ENCODE results near the gene BCKDK.

BCKDK gene

GRCh38 chr16:31125844-31126243 is 17.7 kb downstream of the BCKDK start:
- Histone ChIP-seq H3K9me3 (ENCODE audit: control insufficient read depth, low read length) (no peaks in the 10 kb centered on the region), H3K4me1 (ENCODE audit: control insufficient read depth, insufficient read depth, low read length, poor library complexity, severe bottlenecking) (no peaks in the 10 kb centered on the region), H3K4me3 (ENCODE audit: insufficient read depth, low read depth, low read length, poor library complexity, severe bottlenecking) (no peak overlapping the region), H3K36me3 (ENCODE audit: control insufficient read depth, insufficient read depth, low read length) (peaks cover 34% of the 10 kb centered on the region), H3K27me3 (replicated peaks; ENCODE audit: control insufficient read depth, insufficient read depth, low read length, poor library complexity, severe bottlenecking) (no peaks in the 10 kb centered on the region), H3K27ac (ENCODE audit: insufficient read depth, low read length, poor library complexity, severe bottlenecking) (no peak overlapping the region)
- DNase-seq = no peak

DNA sequence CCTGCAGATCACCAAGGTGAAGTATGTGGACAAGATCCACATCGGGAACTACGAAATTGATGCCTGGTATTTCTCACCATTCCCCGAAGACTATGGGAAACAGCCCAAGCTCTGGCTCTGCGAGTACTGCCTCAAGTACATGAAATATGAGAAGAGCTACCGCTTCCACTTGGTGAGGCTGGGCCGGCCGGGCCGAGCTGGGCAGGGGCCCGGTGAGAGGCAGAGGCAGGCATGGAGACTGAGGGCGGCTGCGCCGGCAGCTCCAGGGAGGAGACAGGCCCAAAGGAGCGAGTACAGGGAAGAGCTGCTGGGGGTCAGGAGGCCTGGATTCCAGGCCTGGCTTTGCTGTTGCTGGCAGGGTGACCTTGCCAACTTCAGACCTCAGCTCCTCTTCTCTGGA is 19.0 kb downstream of the BCKDK start:
- DNase-seq = no peak
- Histone ChIP-seq H3K36me3 (ENCODE audit: control insufficient read depth, insufficient read depth, low read length) (peaks cover 40% of the 10 kb centered on the region), H3K27ac (ENCODE audit: insufficient read depth, low read length, poor library complexity, severe bottlenecking) (no peak overlapping the region), H3K4me1 (ENCODE audit: control insufficient read depth, insufficient read depth, low read length, poor library complexity, severe bottlenecking) (no peaks in the 10 kb centered on the region), H3K9me3 (ENCODE audit: control insufficient read depth, low read length) (no peaks in the 10 kb centered on the region), H3K27me3 (replicated peaks; ENCODE audit: control insufficient read depth, insufficient read depth, low read length, poor library complexity, severe bottlenecking) (no peaks in the 10 kb centered on the region), H3K4me3 (ENCODE audit: insufficient read depth, low read depth, low read length, poor library complexity, severe bottlenecking) (no peak overlapping the region)

- Histone ChIP-seq H3K27ac (ENCODE audit: insufficient read depth, low read length, poor library complexity, severe bottlenecking) (no peak overlapping the region), H3K27me3 (replicated peaks; ENCODE audit: control insufficient read depth, insufficient read depth, low read length, poor library complexity, severe bottlenecking) (no peaks in the 10 kb centered on the region), H3K36me3 (ENCODE audit: control insufficient read depth, insufficient read depth, low read length) (peaks cover 42% of the 10 kb centered on the region), H3K4me1 (ENCODE audit: control insufficient read depth, insufficient read depth, low read length, poor library complexity, severe bottlenecking) (no peaks in the 10 kb centered on the region), H3K9me3 (ENCODE audit: control insufficient read depth, low read length) (no peaks in the 10 kb centered on the region), H3K4me3 (ENCODE audit: insufficient read depth, low read depth, low read length, poor library complexity, severe bottlenecking) (no peak overlapping the region)
- no peak for DNase-seq
These were observed 20.8 kb downstream of the BCKDK start for GRCh38 chr16:31128711-31129567.

DNA sequence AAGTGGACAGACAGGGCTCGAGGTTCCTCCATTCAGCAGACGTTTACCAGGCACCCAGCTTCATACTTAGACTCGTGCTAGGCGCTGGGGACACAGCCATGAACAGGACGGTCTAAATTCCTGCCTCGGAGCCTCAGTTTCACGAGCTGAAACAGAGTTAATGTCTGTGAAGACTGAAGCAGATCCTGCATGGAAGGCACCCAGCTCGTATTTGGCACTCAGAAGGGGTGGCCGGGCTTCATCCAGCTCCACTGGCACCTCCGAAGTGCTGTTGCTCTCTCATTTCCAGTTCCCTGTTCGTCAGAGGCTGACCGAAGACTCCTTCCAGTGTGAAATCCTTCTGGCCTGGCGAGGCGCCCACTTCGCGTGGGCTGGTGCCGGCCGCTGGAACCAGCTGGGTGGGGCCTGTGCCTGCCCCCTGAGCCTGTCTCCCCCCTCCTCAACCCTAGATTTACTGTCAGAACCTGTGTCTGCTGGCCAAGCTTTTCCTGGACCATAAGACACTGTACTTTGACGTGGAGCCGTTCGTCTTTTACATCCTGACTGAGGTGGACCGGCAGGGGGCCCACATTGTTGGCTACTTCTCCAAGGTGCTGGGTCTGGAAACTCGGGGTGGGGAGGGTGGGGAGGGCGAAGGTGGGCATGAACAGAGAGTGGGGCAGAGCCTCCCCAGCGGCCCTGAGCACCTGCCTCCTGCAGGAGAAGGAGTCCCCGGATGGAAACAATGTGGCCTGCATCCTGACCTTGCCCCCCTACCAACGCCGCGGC is 21.6 kb downstream of the BCKDK start:
- no peak overlapping the region for H3K27ac ChIP-seq (ENCODE audit: insufficient read depth, low read length, poor library complexity, severe bottlenecking)
- no peak for DNase-seq

GRCh38 chr16:31130336-31130891 is 22.2 kb downstream of the BCKDK start:
- Histone ChIP-seq H3K36me3 (ENCODE audit: control insufficient read depth, insufficient read depth, low read length) (peaks cover 38% of the 10 kb centered on the region), H3K9me3 (ENCODE audit: control insufficient read depth, low read length) (no peaks in the 10 kb centered on the region), H3K4me3 (ENCODE audit: insufficient read depth, low read depth, low read length, poor library complexity, severe bottlenecking) (no peak overlapping the region), H3K4me1 (ENCODE audit: control insufficient read depth, insufficient read depth, low read length, poor library complexity, severe bottlenecking) (no peaks in the 10 kb centered on the region), H3K27me3 (replicated peaks; ENCODE audit: control insufficient read depth, insufficient read depth, low read length, poor library complexity, severe bottlenecking) (no peaks in the 10 kb centered on the region), H3K27ac (ENCODE audit: insufficient read depth, low read length, poor library complexity, severe bottlenecking) (no peak overlapping the region)
- no peak for DNase-seq

More for the DNA sequence above, 21.6 kb downstream of the BCKDK start:
- Histone ChIP-seq H3K4me3 (ENCODE audit: insufficient read depth, low read depth, low read length, poor library complexity, severe bottlenecking) (no peak overlapping the region), H3K27me3 (replicated peaks; ENCODE audit: control insufficient read depth, insufficient read depth, low read length, poor library complexity, severe bottlenecking) (no peaks in the 10 kb centered on the region), H3K4me1 (ENCODE audit: control insufficient read depth, insufficient read depth, low read length, poor library complexity, severe bottlenecking) (no peaks in the 10 kb centered on the region), H3K9me3 (ENCODE audit: control insufficient read depth, low read length) (no peaks in the 10 kb centered on the region), H3K36me3 (ENCODE audit: control insufficient read depth, insufficient read depth, low read length) (peaks cover 38% of the 10 kb centered on the region)

GRCh38 chr16:31130899-31131298 is 22.7 kb downstream of the BCKDK start:
- H3K36me3 ChIP-seq (ENCODE audit: control insufficient read depth, insufficient read depth, low read length) = peaks cover 38% of the 10 kb centered on the region
- DNase-seq = no peak
- H3K4me3 ChIP-seq (ENCODE audit: insufficient read depth, low read depth, low read length, poor library complexity, severe bottlenecking) = no peak overlapping the region
- no peak overlapping the region for H3K27ac ChIP-seq (ENCODE audit: insufficient read depth, low read length, poor library complexity, severe bottlenecking)
- H3K9me3 ChIP-seq (ENCODE audit: control insufficient read depth, low read length) = no peaks in the 10 kb centered on the region
- no peaks in the 10 kb centered on the region for H3K4me1 ChIP-seq (ENCODE audit: control insufficient read depth, insufficient read depth, low read length, poor library complexity, severe bottlenecking)
- no peaks in the 10 kb centered on the region for H3K27me3 ChIP-seq (replicated peaks; ENCODE audit: control insufficient read depth, insufficient read depth, low read length, poor library complexity, severe bottlenecking)

- no peaks in the 10 kb centered on the region for H3K27me3 ChIP-seq (replicated peaks; ENCODE audit: control insufficient read depth, insufficient read depth, low read length, poor library complexity, severe bottlenecking)
- H3K27ac ChIP-seq (ENCODE audit: insufficient read depth, low read length, poor library complexity, severe bottlenecking) = no peak overlapping the region
- peaks cover 38% of the 10 kb centered on the region for H3K36me3 ChIP-seq (ENCODE audit: control insufficient read depth, insufficient read depth, low read length)
- no peaks in the 10 kb centered on the region for H3K4me1 ChIP-seq (ENCODE audit: control insufficient read depth, insufficient read depth, low read length, poor library complexity, severe bottlenecking)
- DNase-seq = no peak
- no peak overlapping the region for H3K4me3 ChIP-seq (ENCODE audit: insufficient read depth, low read depth, low read length, poor library complexity, severe bottlenecking)
- no peaks in the 10 kb centered on the region for H3K9me3 ChIP-seq (ENCODE audit: control insufficient read depth, low read length)
These were observed 23.2 kb downstream of the BCKDK start for GRCh38 chr16:31131416-31131815.

DNA sequence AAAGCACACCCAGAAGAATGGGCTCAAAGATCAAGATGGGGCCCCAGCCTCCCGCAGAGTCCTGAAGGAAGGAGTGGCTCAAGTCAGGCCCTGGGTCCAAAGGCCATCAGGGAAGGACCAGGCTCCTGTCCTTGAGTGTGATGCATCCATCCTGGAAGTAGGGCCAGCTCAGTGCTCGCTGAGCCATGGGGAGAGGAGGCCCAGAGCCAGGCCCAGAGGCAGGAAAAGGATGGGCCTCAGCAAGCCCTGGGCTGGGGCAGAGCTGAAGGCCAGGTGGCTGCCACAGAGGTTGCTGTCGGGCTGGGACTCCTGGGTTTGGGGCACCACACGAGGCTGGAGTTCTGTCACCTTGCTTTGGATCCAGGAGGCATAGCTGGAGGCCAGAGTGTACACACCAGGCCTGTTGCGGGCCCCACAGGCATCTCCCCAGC is 23.7 kb downstream of the BCKDK start:
- H3K36me3 ChIP-seq (ENCODE audit: control insufficient read depth, insufficient read depth, low read length) = peaks cover 38% of the 10 kb centered on the region
- H3K4me3 ChIP-seq (ENCODE audit: insufficient read depth, low read depth, low read length, poor library complexity, severe bottlenecking) = no peak overlapping the region
- no peak overlapping the region for H3K27ac ChIP-seq (ENCODE audit: insufficient read depth, low read length, poor library complexity, severe bottlenecking)
- no peaks in the 10 kb centered on the region for H3K9me3 ChIP-seq (ENCODE audit: control insufficient read depth, low read length)
- H3K27me3 ChIP-seq (replicated peaks; ENCODE audit: control insufficient read depth, insufficient read depth, low read length, poor library complexity, severe bottlenecking) = no peaks in the 10 kb centered on the region
- no peaks in the 10 kb centered on the region for H3K4me1 ChIP-seq (ENCODE audit: control insufficient read depth, insufficient read depth, low read length, poor library complexity, severe bottlenecking)
- no peak for DNase-seq

GRCh38 chr16:31132303-31132979 is 24.3 kb downstream of the BCKDK start:
- Histone ChIP-seq H3K36me3 (ENCODE audit: control insufficient read depth, insufficient read depth, low read length) (peaks cover 32% of the 10 kb centered on the region), H3K27ac (ENCODE audit: insufficient read depth, low read length, poor library complexity, severe bottlenecking) (no peak overlapping the region), H3K27me3 (replicated peaks; ENCODE audit: control insufficient read depth, insufficient read depth, low read length, poor library complexity, severe bottlenecking) (no peaks in the 10 kb centered on the region), H3K4me1 (ENCODE audit: control insufficient read depth, insufficient read depth, low read length, poor library complexity, severe bottlenecking) (no peaks in the 10 kb centered on the region), H3K4me3 (ENCODE audit: insufficient read depth, low read depth, low read length, poor library complexity, severe bottlenecking) (no peak overlapping the region), H3K9me3 (ENCODE audit: control insufficient read depth, low read length) (no peaks in the 10 kb centered on the region)
- DNase-seq = no peak

Measured in effector memory CD4-positive, alpha-beta T cell (primary cell).